GM21825 (cell line): ENCODE results near the gene ZNF200.
"Not testable (repeated sequence)": the region's sequence is repeated elsewhere in the genome, so short reads cannot be mapped to it uniquely, and the experiment has no call there.

Experiments
- ATAC-seq: cut with Tn5 transposase; IDR thresholded peaks from one replicate; pipeline ENCODE4 v1.9.1; 2021; ENCODE audit warnings: mild to moderate bottlenecking, moderate library complexity; ENCODE audit not compliant: unreplicated experiment

ZNF200 gene

DNA sequence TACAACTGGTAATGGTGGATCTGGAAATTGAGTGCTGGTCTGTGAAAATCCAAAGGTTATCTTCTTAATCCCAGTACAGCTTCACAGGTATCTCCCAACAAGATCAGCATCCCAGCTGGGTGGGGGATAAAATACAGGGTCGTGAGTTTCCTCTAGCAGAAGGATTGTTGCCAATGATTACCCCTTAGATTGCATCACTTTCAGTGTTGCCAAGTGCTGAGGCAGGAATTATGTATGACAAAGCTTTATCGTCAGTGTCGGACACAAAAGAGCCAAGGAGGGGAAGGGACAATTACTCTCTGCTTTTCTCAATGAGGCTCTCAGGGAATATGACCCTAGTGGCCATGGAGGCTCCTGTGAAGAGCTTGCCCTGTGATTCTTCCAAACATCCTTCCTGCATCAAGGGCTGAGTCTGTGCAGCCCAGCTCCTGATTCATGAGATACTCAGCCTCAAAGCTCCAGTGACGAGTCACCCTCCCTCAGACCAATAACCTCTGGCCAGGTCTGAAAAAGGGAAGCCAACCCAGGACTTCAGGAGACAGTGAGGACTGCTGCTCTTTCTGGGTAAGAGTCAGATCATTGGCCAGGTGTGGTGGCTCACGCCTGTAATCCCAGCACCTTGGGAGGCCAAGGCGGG is 31.9 kb downstream of the ZNF200 start:
- no peak for ATAC-seq

DNA sequence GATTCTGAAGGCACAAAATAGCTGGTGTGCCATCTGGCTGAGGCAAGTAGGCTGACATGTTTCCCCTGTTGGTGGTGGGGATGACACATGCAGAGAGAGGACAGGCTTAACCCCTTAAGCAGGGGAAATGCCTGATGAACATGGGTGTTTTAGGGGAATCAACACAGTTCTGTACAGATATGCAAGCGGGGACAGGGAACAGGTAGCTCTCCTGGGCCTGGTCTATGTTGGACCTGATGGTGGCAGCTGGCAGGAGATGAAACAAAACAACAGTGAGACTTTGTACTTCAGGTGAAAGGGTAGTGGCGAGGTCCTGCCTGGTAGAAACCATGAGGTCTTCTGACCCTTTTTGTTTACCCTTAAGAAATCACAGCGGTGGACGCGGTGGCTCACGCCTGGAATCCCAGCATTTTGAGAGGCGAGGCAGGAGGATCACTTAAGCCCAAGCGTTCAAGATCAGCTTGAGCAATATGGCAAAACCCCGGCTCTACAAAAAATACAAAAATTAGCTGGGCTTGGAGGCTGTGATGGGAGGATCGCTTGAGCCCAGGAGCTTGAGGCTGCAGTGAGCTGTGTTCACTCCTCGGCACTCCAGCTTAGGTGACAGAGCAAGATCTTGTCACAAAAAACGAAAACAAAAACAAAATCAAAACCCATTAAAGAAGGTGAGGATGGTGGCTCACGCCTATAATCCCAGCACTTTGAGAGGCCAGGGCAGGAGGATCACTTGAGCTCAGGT is 36.5 kb downstream of the ZNF200 start:
- ATAC-seq, result no peak

DNA sequence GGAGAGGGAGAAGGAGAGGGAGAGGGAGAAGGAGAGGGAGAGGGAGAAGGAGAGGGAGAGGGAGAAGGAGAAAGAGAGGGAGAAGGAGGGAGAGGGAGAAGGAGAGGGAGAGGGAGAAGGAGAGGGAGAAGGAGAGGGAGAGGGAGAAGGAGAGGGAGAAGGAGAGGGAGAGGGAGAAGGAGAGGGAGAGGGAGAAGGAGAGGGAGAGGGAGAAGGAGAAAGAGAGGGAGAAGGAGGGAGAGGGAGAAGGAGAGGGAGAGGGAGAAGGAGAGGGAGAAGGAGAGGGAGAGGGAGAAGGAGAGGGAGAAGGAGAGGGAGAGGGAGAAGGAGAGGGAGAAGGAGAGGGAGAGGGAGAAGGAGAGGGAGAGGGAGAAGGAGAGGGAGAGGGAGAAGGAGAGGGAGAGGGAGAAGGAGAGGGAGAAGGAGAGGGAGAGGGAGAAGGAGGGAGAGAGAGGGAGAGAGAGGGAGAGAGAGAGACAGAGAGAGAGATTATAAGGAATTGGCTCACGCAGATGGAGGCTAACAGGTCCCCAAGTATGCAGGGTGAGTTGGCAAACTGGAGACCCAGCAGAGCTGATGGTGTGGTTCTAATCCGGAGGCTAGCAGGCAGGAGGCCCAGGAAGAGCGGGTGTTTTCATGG is 37.1 kb downstream of the ZNF200 start:
- not testable (repeated sequence) for ATAC-seq

DNA sequence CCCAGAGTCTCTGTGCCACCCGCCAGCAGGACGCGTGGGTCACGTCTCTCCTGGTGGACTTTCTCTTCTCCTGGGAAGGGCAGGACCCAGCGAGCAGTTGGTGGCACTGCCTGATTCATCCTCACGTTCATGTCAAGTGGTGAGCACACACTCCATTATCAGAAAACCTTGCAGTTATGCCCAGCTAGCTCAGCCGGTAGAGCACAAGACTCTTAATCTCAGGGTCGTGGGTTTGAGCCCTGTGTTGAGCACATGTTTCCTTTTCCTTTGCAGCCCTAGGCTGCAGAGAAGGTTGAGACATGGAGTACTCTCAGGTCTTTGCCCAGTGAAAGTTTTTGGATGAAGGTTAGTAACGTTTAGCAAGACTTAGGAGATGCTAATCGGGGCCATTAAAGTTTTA is 39.0 kb downstream of the ZNF200 start:
- ATAC-seq, result no peak

DNA sequence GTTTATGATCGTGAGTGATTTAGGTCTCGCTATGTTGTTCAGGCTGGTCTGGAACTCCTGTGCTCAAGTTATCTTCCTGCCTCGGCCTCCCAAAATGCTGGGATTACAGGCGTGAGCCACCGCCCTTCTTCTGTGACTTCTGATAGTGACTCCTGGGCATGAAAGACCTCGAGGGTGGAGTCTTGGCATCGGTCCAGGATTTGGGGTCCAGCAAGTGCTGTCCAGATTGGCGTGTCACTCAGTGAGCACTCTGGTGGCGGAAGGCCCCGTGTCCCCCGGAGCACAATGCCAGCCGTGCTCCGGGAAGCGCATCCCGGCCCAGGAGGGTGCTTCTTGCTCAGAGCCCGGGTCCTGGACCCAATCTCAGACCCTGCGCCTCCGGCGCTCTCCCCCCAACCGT is 40.2 kb downstream of the ZNF200 start:
- ATAC-seq, result no peak

DNA sequence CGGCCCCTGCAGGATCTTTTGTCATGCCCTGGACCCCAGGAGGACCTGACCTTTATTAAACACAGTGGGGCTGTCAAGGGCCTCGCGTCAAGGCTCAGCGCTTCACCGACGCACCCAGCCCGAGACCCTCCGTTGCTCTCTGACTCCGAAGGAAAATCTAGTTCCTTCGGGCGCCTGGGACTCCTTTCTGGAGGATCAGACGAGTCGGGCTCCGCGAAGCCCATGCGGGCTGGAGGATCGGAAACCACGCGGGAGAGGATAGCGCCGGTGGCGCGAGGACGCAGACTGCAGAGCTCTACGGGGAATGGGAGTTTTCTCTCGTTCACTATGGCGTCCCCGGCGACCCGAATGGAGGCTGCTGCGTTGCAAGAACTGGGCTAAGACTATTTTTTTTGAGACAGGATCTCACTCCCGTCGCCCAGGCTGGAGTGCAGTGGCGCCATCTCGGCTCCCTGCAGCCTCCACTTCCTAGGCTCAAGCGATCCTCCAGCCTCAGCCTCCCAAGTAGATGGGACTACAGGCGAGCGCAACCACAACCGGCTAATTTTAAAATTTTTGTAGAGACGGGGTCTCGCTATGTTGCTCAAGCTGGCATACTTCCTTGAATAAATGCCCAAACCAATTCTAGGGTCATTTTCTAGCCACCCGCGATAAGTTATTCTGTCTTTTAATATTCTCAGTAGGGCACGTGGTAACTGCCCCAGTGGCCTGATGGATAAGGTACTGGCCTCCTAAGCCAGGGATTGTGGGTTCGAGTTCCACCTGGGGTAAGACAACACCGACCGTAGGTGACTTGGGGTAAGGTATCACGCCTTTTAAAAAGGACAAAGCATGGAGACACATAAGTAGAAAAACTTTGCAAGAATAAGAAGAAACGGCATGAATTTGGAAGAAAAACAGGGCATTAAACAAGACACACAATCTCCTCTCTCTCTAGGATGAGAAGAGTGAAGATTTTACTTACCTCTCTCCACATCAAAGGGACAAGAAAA is 41.4 kb downstream of the ZNF200 start:
- no peak for ATAC-seq

DNA sequence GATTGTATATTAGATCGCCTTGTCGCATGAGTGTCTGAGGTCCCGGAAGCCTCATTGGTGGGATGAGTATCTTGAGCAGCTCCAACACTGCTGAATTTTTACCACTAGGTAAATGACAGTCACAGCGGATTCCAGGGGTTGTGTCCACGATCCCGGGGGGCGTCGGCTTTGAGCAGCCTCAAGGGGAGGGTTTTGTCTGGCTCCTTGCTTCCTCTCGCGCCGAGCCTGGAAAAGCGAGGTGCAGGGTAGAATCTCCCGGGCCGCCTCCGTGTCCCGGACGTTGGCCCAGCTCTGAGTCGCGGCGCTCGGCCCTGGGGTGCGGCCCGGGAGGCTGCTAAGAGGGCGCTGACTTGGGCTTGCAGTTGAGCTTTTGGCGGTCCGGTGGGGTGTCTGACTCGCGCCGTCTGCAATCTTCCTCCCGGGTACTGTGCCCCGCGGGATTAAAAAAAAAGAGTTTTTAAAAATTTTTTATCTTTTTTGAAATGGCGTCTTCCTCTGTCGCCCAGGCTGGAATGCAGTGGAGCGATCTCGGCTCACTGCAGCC is 42.4 kb downstream of the ZNF200 start:
- ATAC-seq, result no peak

DNA sequence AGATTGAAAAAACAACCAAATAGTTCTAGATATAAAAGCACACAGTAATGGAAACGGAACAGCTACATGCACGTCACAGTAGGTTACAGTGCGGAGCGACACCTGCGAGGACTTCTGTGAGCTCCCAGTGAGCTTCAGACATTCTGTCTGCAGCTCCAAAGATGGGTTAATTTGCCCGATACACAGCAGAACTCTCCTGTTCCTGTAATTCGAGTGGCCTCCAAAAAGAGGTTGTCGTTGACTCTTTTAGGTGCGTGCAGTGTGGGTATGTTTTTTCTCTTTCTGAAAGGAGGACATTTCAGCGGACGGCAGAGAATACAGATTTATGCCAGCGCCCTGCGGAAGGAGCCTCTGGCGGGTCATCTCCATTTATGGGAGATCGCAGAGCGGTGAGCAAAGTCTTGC is 44.0 kb downstream of the ZNF200 start:
- no peak for ATAC-seq

DNA sequence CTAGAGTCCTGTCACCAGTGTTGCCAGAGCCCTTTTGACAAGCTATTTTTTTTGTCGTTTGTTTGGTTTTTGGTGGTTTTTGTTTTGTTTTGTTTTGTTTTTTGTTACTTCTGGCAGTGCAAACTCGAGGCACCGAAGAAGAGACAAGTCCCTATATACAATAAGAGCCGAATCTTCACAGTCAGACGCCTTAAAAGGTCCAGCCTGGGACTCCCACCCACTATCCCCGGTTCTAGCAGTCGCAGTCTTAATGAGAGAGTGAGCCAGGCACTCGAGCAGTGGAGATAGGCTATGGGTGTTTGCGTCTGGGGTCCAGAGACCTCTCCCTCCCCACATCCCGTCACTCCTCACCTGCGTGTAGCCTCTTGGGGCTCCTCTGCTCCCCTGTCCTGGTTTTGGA is 45.1 kb downstream of the ZNF200 start:
- no peak for ATAC-seq

DNA sequence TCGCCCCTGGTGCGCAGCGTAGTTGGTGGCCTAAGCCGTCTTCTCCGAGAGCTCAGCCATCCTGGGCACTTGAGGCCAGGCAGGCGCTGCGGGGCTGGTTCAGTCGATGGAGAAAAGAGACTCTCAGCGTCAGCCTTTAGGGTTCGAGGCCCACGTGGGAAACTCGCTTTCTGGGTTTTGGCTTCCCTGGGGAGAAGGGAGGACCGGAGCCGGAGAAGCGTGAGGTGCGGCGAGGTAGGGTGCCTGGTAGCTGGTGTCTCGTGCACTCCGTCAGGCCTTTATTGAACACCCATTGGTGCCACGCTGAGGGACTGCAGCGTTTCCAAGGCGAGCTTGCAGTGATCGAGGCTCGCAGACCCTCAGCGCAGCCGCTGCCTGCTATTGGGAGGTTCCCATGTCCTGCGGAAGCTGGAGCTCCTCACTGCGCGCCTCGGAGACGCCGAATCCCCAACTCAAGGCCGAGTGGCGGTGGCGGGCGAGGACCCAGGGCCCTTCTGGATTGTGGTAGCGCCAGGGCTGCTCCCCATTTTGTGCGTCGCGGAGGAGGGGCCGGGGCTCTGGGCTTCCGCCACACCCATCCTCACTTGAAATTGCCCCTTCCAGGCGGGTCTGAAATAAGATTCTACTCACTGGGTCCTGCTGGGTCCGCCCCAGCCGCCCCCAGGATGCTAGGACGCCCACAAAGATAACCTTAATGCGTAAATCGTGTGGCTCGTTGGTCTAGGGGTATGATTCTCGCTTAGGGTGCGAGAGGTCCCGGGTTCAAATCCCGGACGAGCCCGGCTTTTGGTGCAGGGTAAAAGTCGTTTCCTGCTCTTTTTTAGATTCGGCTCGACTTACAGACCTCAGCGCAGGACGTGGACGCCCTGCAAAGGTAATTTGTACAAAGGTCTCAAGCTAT is 45.8 kb downstream of the ZNF200 start:
- ATAC-seq, result no peak

DNA sequence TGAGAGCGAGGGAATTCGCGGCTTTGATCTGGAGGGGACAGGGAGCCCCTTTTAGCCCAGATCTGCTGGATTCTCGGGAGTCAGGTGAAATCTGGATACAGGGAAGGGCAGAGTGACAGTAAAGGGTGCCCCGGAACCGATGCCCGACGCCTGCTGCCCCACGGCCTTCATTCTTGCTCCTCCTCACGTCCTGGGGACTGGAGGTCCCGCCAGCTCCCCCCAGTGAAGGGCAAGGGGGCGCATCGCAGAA is 46.4 kb downstream of the ZNF200 start:
- ATAC-seq, result no peak

DNA sequence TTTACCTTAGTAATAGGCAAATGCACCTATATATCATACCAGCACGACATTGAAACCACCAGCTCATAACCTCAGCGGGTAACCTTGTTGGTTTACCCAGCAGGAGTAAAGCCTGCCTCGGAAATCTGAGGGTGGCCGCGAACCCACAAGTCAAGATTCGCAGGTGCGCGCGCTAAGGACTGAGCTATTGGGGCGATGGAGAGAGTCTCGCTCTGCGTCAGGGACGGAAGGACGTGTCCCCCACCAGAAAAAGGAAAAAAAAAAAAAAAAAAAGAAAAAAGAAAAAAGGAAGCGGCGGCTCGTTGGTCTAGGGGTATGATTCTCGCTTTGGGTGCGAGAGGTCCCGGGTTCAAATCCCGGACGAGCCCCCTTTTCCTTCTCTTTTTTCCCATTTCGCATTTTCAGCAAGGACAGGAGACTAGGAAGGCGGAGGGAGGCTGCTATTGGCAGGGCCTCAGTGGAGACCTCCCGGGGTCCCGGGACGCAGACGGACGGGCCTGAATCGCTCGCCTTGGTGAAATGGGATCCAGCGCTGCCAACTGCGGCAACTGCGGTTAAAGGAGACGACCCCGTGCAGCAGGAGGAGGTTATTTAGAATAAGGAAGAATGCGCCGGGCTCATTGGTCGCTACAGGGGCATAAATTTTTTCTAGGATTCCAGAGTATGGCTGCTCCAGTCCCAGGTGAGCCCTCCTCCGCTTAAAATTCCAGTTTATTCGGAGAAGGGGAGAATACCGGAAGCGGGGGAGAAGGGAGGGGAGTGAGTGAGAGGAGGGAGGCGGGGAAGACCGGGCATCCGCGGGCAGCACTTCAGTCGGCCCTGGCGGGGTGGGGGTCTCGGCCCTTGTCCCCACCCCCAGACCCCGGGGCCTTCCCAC is 46.9 kb downstream of the ZNF200 start, which contains the start of gene OR1F1:
Gene OR1F1, plus strand, starts transcription at position 407 of the 877 bp plus-strand sequence.
- ATAC-seq, result no peak

DNA sequence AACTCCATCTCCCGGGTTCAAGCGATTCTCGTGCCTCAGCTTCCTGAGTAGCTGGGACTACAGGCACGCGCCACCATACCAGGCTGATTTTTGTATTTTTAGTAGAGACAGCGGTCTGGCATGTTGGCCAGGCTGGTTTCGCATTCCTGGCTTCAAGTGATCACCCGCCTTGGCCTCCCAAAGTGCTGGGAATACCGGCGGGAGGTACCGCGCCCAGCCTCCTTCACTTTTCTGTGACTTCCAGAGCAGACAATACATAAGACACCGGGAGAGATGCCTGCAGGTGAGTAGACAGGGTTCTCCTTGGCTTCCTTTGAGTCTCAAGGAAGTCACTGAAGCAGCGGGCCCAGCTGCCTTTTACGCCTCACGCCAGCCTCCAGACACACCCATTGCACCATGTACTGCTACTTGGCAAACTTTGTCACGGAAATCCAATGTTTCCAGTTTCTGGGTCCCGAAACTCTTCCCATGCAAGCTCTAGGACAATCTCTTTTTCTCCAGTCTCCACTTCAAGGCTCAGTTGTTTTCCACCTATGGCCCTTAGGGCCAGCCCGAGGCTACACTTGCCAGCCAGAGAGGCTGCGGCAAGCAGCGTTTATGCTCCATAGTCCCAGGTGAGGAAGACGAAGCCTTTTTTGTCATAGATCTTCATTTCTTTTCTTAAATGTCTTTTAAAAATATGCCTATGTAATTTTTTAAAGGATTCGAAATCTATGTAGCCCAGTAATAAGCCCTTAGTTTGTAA is 47.8 kb downstream of the ZNF200 start:
- ATAC-seq, result no peak

DNA sequence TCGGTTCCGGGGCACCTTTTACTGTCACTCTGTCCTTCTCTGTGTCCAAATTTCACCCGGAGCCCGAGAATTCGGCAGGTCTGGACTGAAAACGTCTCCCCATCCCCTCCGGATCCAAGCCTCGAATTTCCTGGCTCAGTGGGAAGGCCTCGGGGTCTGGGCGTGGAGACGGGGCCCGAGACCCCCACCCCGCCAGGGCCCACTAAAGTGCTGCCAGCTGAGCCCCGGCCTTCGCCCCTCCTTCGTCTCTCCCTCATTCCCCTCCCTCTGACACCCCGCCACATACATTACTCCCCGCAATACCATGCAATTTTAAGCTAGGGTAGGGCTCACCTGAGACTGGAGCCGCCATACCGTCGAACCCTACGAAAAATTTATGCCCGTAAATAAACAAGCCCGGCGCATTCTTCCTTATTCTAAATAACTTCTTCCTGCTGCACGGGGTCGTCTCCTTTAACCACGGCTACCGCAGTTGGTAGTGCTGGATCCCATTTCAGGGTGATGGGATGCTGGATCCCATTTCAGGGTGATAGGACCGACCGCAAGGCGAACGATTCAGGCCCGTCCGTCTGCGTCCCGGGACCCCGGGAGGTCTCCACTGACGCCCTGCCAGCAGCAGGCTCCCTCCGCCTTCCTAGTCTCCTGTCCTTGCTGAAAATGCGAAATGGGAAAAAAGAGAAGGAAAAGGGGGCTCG is 51.4 kb downstream of the ZNF200 start:
- no peak for ATAC-seq

DNA sequence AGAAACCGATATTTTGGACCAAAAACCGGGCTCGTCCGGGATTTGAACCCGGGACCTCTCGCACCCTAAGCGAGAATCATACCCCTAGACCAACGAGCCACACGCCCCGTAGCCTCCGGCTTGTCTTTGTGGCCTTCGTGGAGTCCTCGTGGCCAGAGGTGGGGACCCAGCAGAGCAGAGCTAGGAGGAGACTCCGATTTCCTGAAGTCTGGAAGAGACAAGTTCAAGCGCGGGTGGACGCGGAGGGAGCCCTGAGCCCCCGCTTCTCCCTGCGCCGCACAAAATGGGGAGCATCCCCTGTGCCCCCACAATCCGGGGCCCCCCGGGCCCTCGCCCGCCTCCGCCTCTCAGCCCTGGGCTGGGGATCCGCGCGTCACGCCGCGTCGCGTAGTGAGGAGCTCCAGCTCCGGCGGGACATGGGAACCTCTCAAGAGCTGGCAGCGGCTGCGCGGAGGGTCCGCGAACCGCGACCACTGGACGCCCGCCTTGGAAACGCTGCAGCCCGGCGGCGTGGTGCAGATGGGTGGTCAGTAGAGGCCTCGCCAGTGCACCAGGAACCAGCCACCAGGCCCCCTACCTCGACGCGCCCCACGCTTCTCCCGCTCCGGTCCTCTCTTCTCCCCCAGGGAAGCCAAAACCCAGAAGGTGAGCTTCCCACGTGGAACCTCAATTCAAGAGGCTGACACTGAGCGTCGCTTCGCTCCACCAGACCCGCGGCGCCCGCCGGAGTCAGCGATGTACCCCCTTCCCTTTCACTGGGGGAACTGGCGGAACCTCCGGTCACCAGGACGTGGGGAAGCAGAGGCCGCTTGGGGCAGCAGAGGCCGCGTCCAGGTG is 52.1 kb downstream of the ZNF200 start:
- ATAC-seq, result no peak

DNA sequence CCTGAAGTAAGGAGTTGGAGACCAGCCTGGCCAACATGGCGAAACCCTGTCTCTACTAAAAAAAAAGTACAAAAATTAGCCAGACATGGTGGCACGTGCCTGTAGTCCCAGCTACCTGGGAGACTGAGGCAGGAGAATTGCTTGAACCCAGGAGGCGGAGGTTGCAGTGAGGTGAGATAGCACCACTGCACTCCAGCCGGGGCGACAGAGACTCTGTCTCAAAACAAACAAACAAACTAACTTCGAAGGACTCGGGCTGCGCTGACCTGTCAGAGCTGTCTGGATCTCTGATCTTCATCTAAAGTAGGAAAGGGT is 52.7 kb downstream of the ZNF200 start:
- ATAC-seq, result not testable (repeated sequence)

DNA sequence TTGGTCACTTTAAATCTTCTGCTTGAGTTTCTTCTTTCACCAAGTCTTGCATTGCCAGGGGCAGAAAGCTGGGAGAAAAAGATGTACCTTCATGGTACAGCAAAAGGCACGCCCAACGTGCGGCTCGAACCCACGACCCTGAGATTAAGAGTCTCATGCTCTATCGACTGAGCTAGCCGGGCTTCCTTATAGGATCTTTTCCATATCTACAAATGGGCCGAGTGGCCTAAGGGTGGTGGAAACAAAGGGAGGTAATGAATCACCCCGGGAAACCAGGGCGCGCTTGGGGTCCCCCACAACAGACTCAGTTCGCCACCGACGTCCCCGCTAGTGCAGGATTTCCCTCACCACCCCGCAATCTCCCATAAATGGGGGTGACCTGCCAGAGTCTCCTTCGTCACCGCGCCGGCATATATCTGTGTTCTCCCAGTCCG is 54.5 kb downstream of the ZNF200 start:
- ATAC-seq, result no peak
